ENCODE data around the gene MAPRE2. TPM values are rescaled to one million over a fixed set of nuclear protein-coding genes. Genes with fewer than 3 reads are reported as not detected.

MAPRE2 gene
- total and polyA plus RNA-seq, 2 donors (not counting 1 experiment from before 2014, with no cell fraction given): 18.5 to 88.1 TPM

DNA sequence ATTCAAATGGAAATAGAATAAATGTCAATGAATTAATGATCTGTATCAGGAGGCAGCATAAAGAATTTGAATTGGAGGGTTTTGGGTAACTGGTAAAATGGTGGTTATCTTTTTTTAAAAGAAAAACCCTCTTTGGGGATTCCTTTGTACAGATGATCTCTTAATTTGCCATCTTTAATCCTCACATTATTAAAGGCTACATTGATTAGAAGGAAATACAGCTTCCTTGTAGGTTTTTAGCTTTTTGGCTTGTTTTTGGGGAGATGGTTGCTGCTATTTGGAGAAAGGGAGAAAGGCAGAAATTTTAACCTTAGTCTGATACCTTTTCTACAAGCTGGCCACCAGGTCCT lies 600 bp upstream of the MAPRE2 start:
- Histone ChIP-seq H3K9me3 (ENCODE audit: control insufficient read depth, insufficient read depth, low read depth, low read length) (no peaks in the 10 kb centered on the region), H3K36me3 (ENCODE audit: control insufficient read depth, insufficient read depth, low read length) (no peaks in the 10 kb centered on the region), H3K27ac (ENCODE audit: insufficient read depth, low read length) (peak overlapping the region; percentile 91), H3K27me3 (ENCODE audit: control insufficient read depth, insufficient read depth, low read length) (no peaks in the 10 kb centered on the region), H2AFZ (ENCODE audit: low read length) (peak overlapping the region; percentile 83), H3K4me3 (replicated peaks in 1 of 4; ENCODE audit: control extremely low read depth in 1 of 4, insufficient read depth in 1 of 4, low read depth in 3 of 4, low read length in 4 of 4) (peak overlapping the region; percentile 26 to 94 (median 67)), H3K9ac (ENCODE audit: insufficient read depth, low read length) (peak overlapping the region; percentile 85), H4K20me1 (ENCODE audit: control insufficient read depth, extremely low read depth, insufficient read depth, low read length) (peaks cover 1% of the 10 kb centered on the region), H3K4me2 (ENCODE audit: extremely low read depth, insufficient read depth, low read length) (peak overlapping the region; percentile 68), H3K4me1 (ENCODE audit: control insufficient read depth, extremely low read depth, insufficient read depth, low read length) (peaks cover 12% of the 10 kb centered on the region), H3K79me2 (ENCODE audit: control insufficient read depth, insufficient read depth, low read length) (peaks cover 27% of the 10 kb centered on the region)
- DNase-seq (ENCODE audit: low read depth in 2 of 2): no peak
- TF ChIP-seq, protein P1, sequence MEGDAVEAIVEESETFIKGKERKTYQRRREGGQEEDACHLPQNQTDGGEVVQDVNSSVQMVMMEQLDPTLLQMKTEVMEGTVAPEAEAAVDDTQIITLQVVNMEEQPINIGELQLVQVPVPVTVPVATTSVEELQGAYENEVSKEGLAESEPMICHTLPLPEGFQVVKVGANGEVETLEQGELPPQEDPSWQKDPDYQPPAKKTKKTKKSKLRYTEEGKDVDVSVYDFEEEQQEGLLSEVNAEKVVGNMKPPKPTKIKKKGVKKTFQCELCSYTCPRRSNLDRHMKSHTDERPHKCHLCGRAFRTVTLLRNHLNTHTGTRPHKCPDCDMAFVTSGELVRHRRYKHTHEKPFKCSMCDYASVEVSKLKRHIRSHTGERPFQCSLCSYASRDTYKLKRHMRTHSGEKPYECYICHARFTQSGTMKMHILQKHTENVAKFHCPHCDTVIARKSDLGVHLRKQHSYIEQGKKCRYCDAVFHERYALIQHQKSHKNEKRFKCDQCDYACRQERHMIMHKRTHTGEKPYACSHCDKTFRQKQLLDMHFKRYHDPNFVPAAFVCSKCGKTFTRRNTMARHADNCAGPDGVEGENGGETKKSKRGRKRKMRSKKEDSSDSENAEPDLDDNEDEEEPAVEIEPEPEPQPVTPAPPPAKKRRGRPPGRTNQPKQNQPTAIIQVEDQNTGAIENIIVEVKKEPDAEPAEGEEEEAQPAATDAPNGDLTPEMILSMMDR (conservative IDR thresholded peaks at IDR 0.05 in 1 of 2, IDR thresholded peaks at IDR 0.05 in 1 of 2; ENCODE audit: low read depth in 1 of 2, low read length in 2 of 2): no peak
- no peak for TF ChIP-seq EZH2 (IDR thresholded peaks at IDR 0.05; ENCODE audit: low read length, missing control alignments)

DNA sequence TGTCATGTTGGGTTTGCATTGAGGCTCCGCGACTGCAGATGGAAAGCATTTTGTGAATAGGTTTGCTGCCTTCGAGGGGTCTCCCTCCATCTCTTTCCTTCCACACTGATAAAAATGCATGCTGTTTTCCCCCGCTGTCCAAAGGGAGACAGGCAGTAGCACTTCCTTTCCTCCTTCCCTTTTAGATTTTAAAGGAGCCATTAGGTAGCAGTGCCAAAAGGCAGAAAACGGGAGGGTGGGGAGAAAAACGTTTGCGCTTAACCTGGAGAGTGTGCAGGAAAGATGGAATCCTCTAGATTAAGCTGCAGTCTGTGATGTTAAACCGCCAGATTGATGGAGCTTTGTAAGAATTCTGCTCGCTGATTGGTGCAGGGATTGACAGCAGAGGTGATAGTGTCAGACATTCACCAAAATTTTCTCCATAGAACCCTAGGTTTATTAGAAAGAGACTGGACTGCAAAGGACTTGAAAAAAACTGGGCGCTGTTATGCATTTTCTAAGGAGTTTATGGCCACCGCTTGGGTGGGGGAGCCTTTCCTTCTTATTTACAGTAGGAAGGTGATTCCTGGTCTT lies 688 bp downstream of the MAPRE2 start:
- H3K4me2 ChIP-seq (ENCODE audit: extremely low read depth, insufficient read depth, low read length): peak overlapping the region; percentile 89
- peaks cover 17% of the 10 kb centered on the region for H3K4me1 ChIP-seq (ENCODE audit: control insufficient read depth, extremely low read depth, insufficient read depth, low read length)
- TF ChIP-seq EZH2 (IDR thresholded peaks at IDR 0.05; ENCODE audit: low read length, missing control alignments): no peak
- TF ChIP-seq, protein P1 (conservative IDR thresholded peaks at IDR 0.05 in 1 of 2, IDR thresholded peaks at IDR 0.05 in 1 of 2; ENCODE audit: low read depth in 1 of 2, low read length in 2 of 2): no peak
- H3K9me3 ChIP-seq (ENCODE audit: control insufficient read depth, insufficient read depth, low read depth, low read length): no peaks in the 10 kb centered on the region
- H3K27me3 ChIP-seq (ENCODE audit: control insufficient read depth, insufficient read depth, low read length): no peaks in the 10 kb centered on the region
- peak in 1 of 2 donors; percentile 23 for DNase-seq (ENCODE audit: low read depth in 2 of 2)
- H4K20me1 ChIP-seq (ENCODE audit: control insufficient read depth, extremely low read depth, insufficient read depth, low read length): peaks cover 1% of the 10 kb centered on the region
- peak overlapping the region; percentile 91 for H3K27ac ChIP-seq (ENCODE audit: insufficient read depth, low read length)
- no peaks in the 10 kb centered on the region for H3K36me3 ChIP-seq (ENCODE audit: control insufficient read depth, insufficient read depth, low read length)
- peak overlapping the region; percentile 90 to 96 (median 94) for H3K4me3 ChIP-seq (replicated peaks in 1 of 4; ENCODE audit: control extremely low read depth in 1 of 4, insufficient read depth in 1 of 4, low read depth in 3 of 4, low read length in 4 of 4)
- H3K79me2 ChIP-seq (ENCODE audit: control insufficient read depth, insufficient read depth, low read length): peaks cover 35% of the 10 kb centered on the region
- H2AFZ ChIP-seq (ENCODE audit: low read length): peak overlapping the region; percentile 87
- H3K9ac ChIP-seq (ENCODE audit: insufficient read depth, low read length): peak overlapping the region; percentile 85

DNA sequence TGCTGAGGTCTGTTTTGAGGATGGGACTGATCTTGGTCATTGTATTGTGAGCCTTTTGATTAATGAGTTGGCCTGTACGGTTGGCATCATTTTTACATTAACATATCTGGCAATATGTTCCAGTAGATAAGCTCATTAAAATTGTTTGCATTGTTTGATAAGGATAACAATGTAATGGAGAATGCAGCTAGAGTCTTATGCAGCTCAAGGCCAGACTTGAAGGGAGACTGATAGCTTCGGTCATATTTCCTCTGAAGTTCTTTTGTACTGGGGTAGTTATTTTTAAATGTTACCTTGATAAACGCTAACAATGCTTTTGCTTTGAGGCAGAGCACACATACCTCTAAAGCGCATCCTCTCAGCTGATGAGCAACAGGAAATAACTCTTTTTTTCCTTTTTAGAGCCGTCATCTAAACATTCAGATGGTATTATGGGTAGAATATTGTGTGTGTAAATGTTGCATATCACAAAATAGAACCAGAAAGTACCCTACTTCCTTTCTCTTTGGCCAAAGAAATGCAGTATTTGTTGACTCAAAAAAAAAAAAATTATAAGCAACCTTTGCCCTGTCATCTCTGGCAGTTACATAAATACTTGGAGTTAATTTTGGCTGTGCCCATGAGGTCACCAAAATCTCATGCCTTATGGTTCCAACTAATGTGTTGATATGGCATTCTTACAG lies 1.3 kb downstream of the MAPRE2 start:
- H3K9ac ChIP-seq (ENCODE audit: insufficient read depth, low read length): no peak overlapping the region
- TF ChIP-seq EZH2 (IDR thresholded peaks at IDR 0.05; ENCODE audit: low read length, missing control alignments): no peak
- TF ChIP-seq, protein P1 (conservative IDR thresholded peaks at IDR 0.05 in 1 of 2, IDR thresholded peaks at IDR 0.05 in 1 of 2; ENCODE audit: low read depth in 1 of 2, low read length in 2 of 2): no peak
- H3K4me2 ChIP-seq (ENCODE audit: extremely low read depth, insufficient read depth, low read length): peak overlapping the region; percentile 89
- H3K9me3 ChIP-seq (ENCODE audit: control insufficient read depth, insufficient read depth, low read depth, low read length): no peaks in the 10 kb centered on the region
- H3K79me2 ChIP-seq (ENCODE audit: control insufficient read depth, insufficient read depth, low read length): peaks cover 38% of the 10 kb centered on the region
- H3K4me1 ChIP-seq (ENCODE audit: control insufficient read depth, extremely low read depth, insufficient read depth, low read length): peaks cover 17% of the 10 kb centered on the region
- H3K4me3 ChIP-seq (replicated peaks in 1 of 4; ENCODE audit: control extremely low read depth in 1 of 4, insufficient read depth in 1 of 4, low read depth in 3 of 4, low read length in 4 of 4): peak overlapping the region; percentile 90 to 96 (median 94)
- H4K20me1 ChIP-seq (ENCODE audit: control insufficient read depth, extremely low read depth, insufficient read depth, low read length): peaks cover 1% of the 10 kb centered on the region
- DNase-seq (ENCODE audit: low read depth in 2 of 2): peak in 1 of 2 donors; percentile 26
- H2AFZ ChIP-seq (ENCODE audit: low read length): no peak overlapping the region
- H3K27me3 ChIP-seq (ENCODE audit: control insufficient read depth, insufficient read depth, low read length): no peaks in the 10 kb centered on the region
- peak overlapping the region; percentile 91 for H3K27ac ChIP-seq (ENCODE audit: insufficient read depth, low read length)
- H3K36me3 ChIP-seq (ENCODE audit: control insufficient read depth, insufficient read depth, low read length): no peaks in the 10 kb centered on the region
